Tibial nerve (tissue), 4 donors: ENCODE results near the gene SNX25.
"Not testable (repeated sequence)": the region's sequence is repeated elsewhere in the genome, so short reads cannot be mapped to it uniquely, and the experiment has no call there.

Experiments
- CTCF ChIP-seq, 5 experiments: fragments of 200-600 bp in 3 of 5; fragments of 450-650 bp in 2 of 5; sonication (generic) in 3 of 5; IDR thresholded peaks; one replicate each; pipeline ENCODE4 v1.5.1; 2016 to 2019; ENCODE audit warnings: antibody characterized with exemption in 5 of 5, mild to moderate bottlenecking in 3 of 5, moderate library complexity in 2 of 5
- EP300 ChIP-seq, 2 donors: sonication (generic); formaldehyde crosslinking; IDR thresholded peaks; one replicate each; pipeline ENCODE4 v1.6.1; 2017; ENCODE audit warnings: antibody characterized with exemption in 2 of 2, mild to moderate bottlenecking in 1 of 2
- POLR2A ChIP-seq, 2 donors: fragments of 450-650 bp; IDR thresholded peaks; one replicate each; pipeline ENCODE4 v1.6.1; 2017; ENCODE audit warnings: antibody characterized with exemption in 2 of 2, mild to moderate bottlenecking in 2 of 2, moderate library complexity in 2 of 2

GRCh38 chr4:185325721-185326120 lies 116.3 kb downstream of the SNX25 start:
- not testable (repeated sequence) for TF ChIP-seq CTCF, POLR2A, EP300 (IDR thresholded peaks at IDR 0.05)
